Hematopoietic multipotent progenitor cell (in vitro differentiated cells): ENCODE results near the gene PLCB3. TPM values are rescaled to one million over a fixed set of nuclear protein-coding genes. Genes with fewer than 3 reads are reported as not detected.
"Not testable (repeated sequence)": the region's sequence is repeated elsewhere in the genome, so short reads cannot be mapped to it uniquely, and the experiment has no call there.

Experiments
- DNase-seq, 3 donors: peaks; one replicate each; pipeline ENCODE4 v3.0.0-alpha.2; 2011 to 2015; ENCODE audit warnings: low read depth in 2 of 3, low spot score in 2 of 3
- total RNA-seq: library from RNA; depleted of rRNA; stranded (reverse); fragments of >200 nt; gene quantifications from one replicate; pipeline ENCODE4 v1.2.3, GENCODE V29; 2012

PLCB3 gene
- total RNA-seq, 1 donor, result 25.9 TPM

DNA sequence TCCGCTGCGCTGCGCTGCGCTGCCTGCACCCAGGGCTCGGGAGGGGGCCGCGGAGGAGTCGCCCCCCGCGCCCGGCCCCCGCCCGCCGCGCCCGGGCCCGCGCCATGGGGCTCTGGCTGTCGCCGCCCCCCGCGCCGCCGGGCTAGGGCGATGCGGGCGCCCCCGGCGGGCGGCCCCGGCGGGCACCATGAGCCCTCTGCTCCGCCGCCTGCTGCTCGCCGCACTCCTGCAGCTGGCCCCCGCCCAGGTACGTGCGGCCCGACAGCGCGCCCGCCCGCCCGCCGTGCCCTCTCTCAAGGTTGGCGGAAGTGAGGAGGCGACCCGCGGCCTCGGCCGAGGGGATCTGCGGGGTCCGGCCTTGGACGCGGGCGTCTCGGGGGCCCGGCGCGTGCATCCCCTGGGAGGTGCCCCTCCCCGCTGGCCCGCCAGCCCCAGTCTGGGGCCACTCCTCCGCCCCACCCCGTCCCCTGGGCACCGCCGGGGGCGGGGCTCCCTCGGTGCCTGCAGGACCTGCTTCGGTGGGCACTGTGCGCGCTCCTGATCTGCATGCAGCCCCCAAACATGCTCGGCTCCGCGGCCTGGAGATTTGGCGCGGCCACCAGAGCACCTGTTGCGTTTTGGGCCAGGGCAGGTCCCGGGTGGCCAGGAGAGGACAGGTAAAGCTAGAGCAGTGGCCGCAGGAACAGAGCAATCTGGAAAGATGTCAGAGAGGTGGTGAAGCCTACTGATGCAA is 16.5 kb upstream of the PLCB3 start:
- DNase-seq, result peak in 2 of 3 donors; percentile 55 to 63

DNA sequence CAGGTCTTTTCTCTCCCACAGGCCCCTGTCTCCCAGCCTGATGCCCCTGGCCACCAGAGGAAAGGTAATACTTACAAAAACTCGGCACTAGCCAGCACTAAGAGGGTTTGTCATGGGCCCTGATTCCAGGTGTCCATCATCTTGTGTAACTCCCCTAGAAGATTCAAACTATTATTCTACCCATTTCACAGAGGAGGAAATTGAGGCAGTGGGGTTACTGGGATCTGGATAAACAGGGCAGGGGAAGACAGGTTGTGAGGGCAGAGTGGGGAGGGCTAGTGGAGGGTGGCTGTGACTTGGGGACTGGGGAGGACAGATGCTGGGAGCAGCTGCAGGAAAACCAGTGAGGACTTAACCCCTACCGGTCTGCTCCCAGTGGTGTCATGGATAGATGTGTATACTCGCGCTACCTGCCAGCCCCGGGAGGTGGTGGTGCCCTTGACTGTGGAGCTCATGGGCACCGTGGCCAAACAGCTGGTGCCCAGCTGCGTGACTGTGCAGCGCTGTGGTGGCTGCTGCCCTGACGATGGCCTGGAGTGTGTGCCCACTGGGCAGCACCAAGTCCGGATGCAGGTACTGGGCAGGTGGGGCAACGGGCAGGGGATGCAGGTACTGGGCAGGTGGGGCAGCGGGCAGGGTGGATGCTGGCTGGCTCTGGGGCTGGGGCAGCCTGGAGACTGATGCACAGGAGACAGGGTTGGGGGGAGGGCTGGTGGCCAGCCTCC is 15.7 kb upstream of the PLCB3 start:
- DNase-seq, result no peak

DNA sequence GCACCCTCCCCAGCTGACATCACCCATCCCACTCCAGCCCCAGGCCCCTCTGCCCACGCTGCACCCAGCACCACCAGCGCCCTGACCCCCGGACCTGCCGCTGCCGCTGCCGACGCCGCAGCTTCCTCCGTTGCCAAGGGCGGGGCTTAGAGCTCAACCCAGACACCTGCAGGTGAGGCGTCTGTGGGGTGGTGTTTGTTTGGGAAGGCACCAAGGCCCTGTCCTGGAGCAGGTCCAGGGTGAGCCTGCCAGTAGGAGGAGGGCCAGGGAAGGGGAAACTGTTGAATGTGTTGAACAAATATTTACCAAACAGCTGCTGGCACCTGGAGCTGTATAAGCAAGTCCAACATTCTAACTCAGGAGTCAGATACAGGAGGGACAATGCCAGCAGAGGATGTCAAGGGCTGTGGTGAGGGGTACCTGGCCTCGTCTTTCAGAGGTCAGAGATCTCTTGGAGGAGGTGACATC is 13.8 kb upstream of the PLCB3 start:
- no peak for DNase-seq

GRCh38 chr11:64238076-64238475 is 13.3 kb upstream of the PLCB3 start:
- DNase-seq, result no peak

DNA sequence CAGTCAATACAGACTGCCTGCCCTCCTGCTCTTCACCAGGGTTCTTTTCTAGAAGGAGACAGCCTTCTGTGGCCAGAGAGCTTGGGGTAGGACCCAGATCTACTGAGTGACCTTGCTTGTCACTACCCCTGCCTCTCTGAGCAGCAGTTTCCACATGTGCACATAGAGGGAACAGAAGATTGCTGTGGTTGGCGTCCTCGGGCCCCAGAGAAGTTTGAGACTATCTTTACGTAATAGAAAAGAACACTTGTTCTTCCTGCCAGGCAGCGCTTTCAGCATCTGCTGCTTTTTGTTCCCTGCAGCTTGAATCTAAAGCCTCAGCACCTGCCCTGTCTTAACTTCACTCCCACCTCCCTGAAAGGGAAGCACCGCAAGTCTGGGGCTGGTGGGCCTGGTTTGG is 12.3 kb upstream of the PLCB3 start:
- no peak for DNase-seq

DNA sequence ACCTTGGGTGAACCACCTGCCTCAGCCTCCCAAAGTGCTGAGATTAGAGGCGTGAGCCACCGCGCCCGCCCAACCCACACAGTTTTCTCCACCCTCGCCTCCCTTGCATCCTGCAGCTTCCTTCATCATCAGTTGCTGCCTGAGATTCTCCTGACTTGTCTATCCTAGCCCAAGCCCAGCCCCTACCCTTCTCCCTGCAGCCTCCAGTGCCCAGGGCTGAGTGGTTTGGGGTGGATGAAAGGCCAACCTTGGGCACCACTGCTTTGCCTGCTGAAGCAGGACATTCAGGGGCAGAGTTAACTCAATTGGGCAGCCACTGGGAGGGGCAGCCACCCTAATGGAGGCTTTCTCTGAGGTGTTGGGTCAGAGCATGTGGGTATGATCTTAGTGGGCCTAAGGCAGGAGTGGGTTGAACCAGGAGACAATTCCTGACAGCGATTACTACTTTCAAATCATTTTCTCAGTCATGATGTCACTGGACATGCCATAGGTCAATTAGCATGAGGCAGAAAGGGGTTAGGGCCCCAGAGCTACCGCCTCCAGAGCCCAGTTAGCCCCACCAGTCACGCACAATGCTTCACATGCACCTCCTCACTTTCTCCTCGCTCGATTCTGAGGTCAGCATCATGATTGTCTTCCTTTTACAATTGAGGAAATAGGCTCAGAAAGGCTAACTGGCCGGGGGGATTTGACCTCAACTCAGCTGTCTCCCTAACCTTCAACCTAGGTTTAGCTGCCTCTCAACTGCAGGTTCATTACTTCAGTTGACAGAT is 11.5 kb upstream of the PLCB3 start:
- DNase-seq, result peak in 2 of 3 donors; percentile 38 to 52

DNA sequence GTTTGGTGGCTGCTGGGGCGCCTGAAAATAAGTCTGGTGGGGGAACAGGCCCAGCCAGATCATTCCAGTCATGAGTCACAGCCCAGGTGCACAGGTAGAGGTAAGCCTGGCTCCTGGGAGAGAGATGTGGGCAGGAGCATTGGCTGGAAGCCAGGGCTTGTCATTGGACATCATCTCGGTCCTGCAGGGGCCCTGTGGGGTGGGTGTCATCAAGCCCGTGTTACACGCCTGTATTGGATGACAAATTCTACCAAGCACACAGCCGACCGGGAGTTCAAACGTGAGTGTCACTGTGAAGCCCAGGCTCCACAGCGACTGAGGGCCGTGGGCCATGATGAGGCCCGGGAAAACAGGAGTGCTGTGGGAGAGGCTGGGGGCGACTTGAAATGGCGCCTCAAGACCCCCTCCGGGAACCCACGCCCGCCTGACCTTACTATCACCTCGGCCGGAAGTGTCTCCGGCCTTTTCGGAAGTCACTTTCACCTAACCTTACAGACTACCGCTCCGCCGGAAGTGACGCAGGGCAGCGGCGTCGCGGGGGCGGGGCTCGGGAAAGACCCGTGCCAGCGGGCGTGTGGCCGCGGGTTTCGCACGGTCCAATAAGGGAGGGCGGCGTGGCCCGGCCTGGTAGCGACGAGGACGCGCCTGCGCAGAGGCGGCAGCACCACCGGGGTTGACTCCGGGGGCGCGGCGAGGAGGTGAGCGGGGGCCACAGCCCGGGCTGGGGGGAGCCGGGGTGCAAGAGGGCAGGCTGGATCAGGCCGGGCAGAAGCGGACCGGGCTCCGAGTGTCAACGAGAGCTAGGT is 10.7 kb upstream of the PLCB3 start, which contains the start of gene FKBP2:
Gene FKBP2, plus strand, starts transcription at position 661 of the 806 bp plus-strand sequence. CDS start 1,293 bp downstream, outside the sequence.
- peak; percentile 97 to 98 (median 98) for DNase-seq

- peak in 1 of 3 donors; percentile 97 for DNase-seq
Observed at GRCh38 chr11:64241241-64241490, 10.2 kb upstream of the PLCB3 start.

DNA sequence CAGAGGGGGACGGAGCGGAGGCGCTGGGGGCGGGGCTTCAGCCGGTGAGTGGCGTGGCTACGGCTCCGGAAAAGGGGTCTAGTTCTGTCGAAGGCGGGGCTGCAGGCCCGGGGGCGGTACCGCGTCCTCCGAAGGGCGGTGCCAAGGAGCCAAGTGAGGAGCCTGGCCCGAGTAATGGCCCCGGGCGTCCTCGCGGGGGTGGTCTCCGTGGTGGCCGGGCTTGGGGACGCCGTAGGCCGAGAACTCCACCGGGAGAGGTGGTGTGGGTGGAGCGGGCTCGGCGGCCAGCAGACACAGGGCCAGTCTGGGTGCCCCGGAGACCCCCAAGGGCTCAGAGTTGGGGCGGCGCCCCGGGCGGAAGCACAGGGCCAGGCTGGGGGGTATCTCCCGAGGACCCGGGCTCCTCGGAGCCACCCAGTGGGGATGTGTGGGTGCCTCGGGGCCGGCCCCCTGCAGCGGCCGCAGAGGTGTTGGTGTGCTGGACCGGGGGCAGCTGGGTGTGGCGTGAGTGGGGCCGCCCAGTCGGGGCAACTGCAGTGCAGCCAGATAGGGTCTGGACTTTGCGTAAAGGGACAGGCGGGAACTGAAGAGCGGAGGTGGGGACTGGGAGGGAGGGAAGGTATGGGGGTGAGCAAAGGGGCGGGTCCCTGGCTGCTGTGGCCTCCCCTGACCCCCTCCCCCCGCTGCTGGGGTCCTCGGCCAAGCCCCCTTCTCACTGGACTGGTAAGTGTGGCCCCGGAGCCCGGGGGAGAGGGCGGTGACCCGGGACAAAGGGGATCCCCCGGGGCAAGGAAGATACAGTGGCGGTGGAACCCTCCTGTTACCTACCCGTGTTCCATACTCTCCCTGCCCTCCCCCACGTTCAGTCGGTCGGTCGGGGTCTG is 9.6 kb upstream of the PLCB3 start:
- DNase-seq, result peak in 2 of 3 donors; percentile 99

DNA sequence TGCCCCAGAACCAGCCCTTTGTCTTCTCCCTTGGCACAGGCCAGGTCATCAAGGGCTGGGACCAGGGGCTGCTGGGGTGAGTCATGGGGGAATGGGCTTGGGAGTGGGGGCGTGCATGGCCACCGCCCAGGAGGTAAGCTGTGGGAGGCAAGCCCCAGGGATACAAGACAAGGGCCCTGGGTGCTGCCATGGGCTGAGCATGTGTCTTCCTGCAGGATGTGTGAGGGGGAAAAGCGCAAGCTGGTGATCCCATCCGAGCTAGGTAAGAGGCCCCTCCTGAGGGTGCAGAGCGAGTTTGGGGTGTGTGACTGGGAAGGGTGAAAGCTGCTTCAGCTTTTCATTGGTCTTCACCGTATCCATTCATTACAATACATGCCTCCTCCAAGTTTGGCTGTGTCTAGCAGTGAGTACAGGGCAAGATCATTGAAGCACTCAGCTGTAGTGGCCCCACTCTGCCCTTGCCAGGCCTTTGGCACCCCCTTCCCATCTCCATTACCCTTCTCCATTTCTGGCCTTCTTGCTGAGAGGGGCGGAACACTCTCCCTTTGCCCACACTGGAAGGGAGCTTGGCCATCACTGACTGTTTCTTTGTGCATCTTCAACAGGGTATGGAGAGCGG is 8.0 kb upstream of the PLCB3 start:
- DNase-seq, result no peak

GRCh38 chr11:64244107-64244506 is 7.2 kb upstream of the PLCB3 start:
- no peak for DNase-seq

DNA sequence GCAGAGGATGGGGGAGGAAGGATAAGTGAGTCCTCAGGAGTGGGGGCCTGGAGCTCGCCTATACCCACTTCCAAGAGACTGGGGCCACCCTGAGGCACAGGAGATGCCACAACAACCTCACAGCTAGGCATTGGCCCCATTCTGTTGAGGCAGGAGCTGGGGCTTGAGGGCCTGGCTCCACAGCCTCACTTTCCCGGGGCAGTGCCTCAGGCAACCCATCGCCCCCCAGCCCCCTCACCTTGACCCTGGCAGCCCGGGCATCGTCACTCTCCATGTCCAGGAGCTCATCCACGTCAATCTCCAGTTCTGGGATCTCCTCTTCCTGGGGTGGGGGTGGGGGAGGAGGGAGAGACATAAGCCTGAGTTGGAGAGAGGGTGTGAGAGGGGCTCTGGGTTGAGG is 6.4 kb upstream of the PLCB3 start:
- no peak for DNase-seq

DNA sequence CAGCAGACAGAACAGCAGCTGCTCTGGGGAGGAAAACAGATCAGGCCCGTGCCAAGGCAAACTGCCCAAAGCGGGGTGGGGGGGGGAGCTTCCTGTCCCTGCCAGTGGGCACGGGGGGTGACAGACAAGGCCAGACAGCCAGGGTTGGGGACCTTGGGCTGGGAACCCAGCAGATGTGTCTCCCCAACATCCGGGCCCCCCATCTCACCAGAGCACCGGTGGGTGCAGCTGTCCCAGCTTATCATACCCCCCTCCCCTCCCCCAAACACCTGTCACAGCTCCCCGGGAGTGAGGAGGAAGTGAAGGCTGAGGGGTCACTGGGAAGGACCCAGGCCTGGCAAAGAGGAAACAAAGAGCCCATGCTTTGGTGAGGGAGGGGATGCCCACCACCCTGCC is 5.9 kb upstream of the PLCB3 start:
- DNase-seq, result peak in 2 of 3 donors; percentile 62 to 70

GRCh38 chr11:64245797-64246620 is 5.3 kb upstream of the PLCB3 start:
- DNase-seq, result peak in 2 of 3 donors; percentile 85 to 90

DNA sequence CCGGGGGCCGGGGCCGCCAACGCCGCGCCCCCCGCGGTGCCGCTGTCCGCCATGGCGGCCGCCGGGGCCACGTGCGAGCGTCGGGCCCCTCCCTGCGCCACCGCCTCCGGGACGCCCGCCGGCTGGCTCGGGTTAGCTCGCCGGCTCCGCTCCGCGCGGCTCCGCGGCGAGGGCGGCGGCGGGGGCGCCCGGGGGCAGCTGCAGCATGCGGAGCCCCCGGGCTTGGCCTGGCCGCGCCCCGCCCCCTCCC is 4.8 kb upstream of the PLCB3 start:
- not testable (repeated sequence) for DNase-seq

DNA sequence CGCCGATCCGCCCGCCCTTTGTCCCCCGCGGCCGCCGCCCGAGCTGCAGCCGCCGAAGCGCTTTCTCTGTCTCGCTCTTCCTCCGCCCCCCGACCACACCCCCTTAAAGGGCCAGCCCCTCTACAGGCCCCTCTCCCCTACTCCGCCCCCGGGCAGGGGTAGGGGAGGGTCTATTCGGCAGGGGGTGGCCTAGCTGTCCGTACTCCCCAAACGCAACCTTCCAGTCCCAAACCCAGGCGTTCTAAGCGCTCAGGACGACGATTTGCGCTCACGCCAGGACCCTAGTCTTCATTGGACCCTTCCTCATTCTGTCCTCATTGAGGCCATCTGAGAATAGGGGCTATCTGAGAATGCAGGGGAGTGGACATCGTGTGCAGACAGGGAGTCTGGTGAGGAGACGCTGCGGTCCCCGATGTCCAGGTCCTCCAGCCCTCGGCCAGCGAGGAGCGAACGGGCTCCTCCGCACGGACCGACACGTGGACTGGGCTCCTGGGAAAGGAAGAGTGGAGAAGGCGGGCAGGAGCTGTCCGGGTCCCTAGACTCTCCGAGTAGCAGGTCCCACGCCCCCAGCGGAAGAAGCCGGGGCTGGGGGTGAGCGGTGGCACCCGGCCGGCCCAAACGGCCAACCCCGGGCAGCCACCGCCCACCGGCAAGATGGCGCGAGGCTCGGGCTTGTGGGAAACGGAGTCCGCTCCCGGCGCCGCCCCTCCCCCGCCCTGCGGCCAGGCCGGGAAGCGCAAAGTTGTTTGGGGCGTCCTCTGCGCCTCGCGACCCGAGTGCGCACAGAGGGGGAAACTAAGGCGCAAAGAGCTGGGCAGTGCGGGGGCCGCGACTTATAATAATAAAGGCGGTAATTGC is 4.2 kb upstream of the PLCB3 start, which contains the start of gene PPP1R14B:
Gene PPP1R14B, minus strand, starts transcription at position 73 of the 858 bp plus-strand sequence. CDS start 270 bp downstream, outside the sequence.
- peak in 2 of 3 donors; percentile 79 to 85 for DNase-seq

GRCh38 chr11:64247729-64248531 is 3.4 kb upstream of the PLCB3 start:
- no peak for DNase-seq
